Breast epithelium (tissue), 4 donors: ENCODE results near the gene ZP3. TPM values are rescaled to one million over a fixed set of nuclear protein-coding genes. Genes with fewer than 3 reads are reported as not detected.
"Not testable (repeated sequence)": the region's sequence is repeated elsewhere in the genome, so short reads cannot be mapped to it uniquely, and the experiment has no call there.

Experiments used
- DNase-seq, 2 donors: peaks; one replicate each; pipeline ENCODE4 v3.0.0-alpha.2; 2019; ENCODE audit warnings: low spot score in 2 of 2
- H3K27ac ChIP-seq, 2 donors: fragments of 200-600 bp; sonication (generic) in 1 of 2; one replicate each; pipeline ENCODE4 v1.5.1; 2016 to 2019; ENCODE audit warnings: mild to moderate bottlenecking in 1 of 2
- H3K27me3 ChIP-seq, 2 donors: fragments of 200-600 bp; sonication (generic) in 1 of 2; one replicate each; pipeline versions ENCODE4 v1.5.1 to v1.6.0; 2017 to 2019; ENCODE audit warnings: control low read depth in 1 of 2, mild to moderate bottlenecking in 1 of 2
- H3K36me3 ChIP-seq: fragments of 200-600 bp; one replicate; pipeline ENCODE4 v1.5.1; 2019
- H3K4me1 ChIP-seq, 2 donors: fragments of 200-600 bp; sonication (generic); one replicate each; pipeline ENCODE4 v1.5.1; 2016 to 2019; ENCODE audit warnings: control low read depth in 1 of 2
- H3K4me3 ChIP-seq, 3 donors: fragments of 200-600 bp; sonication (generic); 1 replicate in 2 of 3; 2 replicates in 1 of 3; pipeline ENCODE4 v1.5.1; 2016 to 2019; ENCODE audit warnings: mild to moderate bottlenecking in 3 of 3, moderate library complexity in 2 of 3
- H3K9me3 ChIP-seq, 2 donors: fragments of 200-600 bp; sonication (generic) in 1 of 2; one replicate each; pipeline ENCODE4 v1.5.1; 2016 to 2019; ENCODE audit warnings: control low read depth in 1 of 2
- CTCF ChIP-seq, 3 donors: fragments of 450-650 bp; IDR thresholded peaks; one replicate each; pipeline ENCODE4 v1.5.1; 2016 to 2017; ENCODE audit warnings: antibody characterized with exemption in 3 of 3, mild to moderate bottlenecking in 3 of 3, moderate library complexity in 3 of 3
- POLR2A ChIP-seq: fragments of 450-650 bp; IDR thresholded peaks from one replicate; pipeline ENCODE4 v1.6.1; 2016; ENCODE audit warnings: antibody characterized with exemption, mild to moderate bottlenecking, moderate library complexity
- POLR2AphosphoS5 ChIP-seq, 3 donors: sonication (generic); formaldehyde crosslinking; IDR thresholded peaks; one replicate each; pipeline ENCODE4 v1.6.1; 2017; ENCODE audit warnings: antibody characterized with exemption in 3 of 3
- intact Hi-C: fragments of 100-400 bp; cut with DNase I; formaldehyde crosslinking; loops from one replicate; pipeline ENCODE4 v1.15.1; 2023; ENCODE audit warnings: low total_unique reads
- total RNA-seq, 3 donors: library from RNA; depleted of rRNA; stranded (reverse); fragments of >200 nt; gene quantifications; one replicate each; pipeline ENCODE4 v1.1.0, GENCODE V29; 2016

ZP3 gene
- total RNA-seq, 3 donors from 2014 or later, result 1.4 to 2.9 (median 2.0) TPM

- H3K4me1 ChIP-seq, result no peaks in the 10 kb centered on the region
- no peak for DNase-seq
- no peaks in the 10 kb centered on the region for H3K36me3 ChIP-seq
- no peak for TF ChIP-seq POLR2AphosphoS5 (IDR thresholded peaks at IDR 0.05)
- TF ChIP-seq POLR2A, result no peak
- no peak for TF ChIP-seq CTCF (IDR thresholded peaks at IDR 0.05)
- no peak overlapping the region for H3K27ac ChIP-seq
- H3K4me3 ChIP-seq, result no peak overlapping the region
- no peaks in the 10 kb centered on the region for H3K9me3 ChIP-seq
- intact Hi-C loops, result no loop called here
- no peaks in the 10 kb centered on the region for H3K27me3 ChIP-seq
Observed at GRCh38 chr7:76407718-76408117, 17.0 kb upstream of the ZP3 start.

- intact Hi-C loops, result no loop called here
Observed at GRCh38 chr7:76408121-76408560, 16.6 kb upstream of the ZP3 start.

GRCh38 chr7:76409537-76409936 lies 15.2 kb upstream of the ZP3 start, which contains the start of gene SSC4D:
Gene SSC4D, minus strand, starts transcription at chr7:76409697. Its CDS starts 5,258 bp downstream, at chr7:76404439.
- H3K9me3 ChIP-seq, result no peaks in the 10 kb centered on the region
- intact Hi-C loops, result no loop called here
- DNase-seq, result no peak

More at GRCh38 chr7:76408121-76408560, 16.6 kb upstream of the ZP3 start:
- no peak overlapping the region for H3K4me3 ChIP-seq
- no peak for TF ChIP-seq CTCF (IDR thresholded peaks at IDR 0.05)
- no peak for TF ChIP-seq POLR2AphosphoS5 (IDR thresholded peaks at IDR 0.05)
- no peak for TF ChIP-seq POLR2A
- H3K27me3 ChIP-seq, result no peaks in the 10 kb centered on the region
- no peaks in the 10 kb centered on the region for H3K4me1 ChIP-seq
- no peak overlapping the region for H3K27ac ChIP-seq
- H3K9me3 ChIP-seq, result no peaks in the 10 kb centered on the region
- H3K36me3 ChIP-seq, result no peaks in the 10 kb centered on the region
- no peak for DNase-seq

GRCh38 chr7:76411626-76412025 lies 13.1 kb upstream of the ZP3 start:
- DNase-seq, result no peak
- intact Hi-C loops, result no loop called here
- Histone ChIP-seq H3K9me3 (no peaks in the 10 kb centered on the region), H3K4me1 (no peaks in the 10 kb centered on the region), H3K36me3 (no peaks in the 10 kb centered on the region), H3K27me3 (no peaks in the 10 kb centered on the region), H3K4me3 (no peak overlapping the region), H3K27ac (no peak overlapping the region)
- no peak for TF ChIP-seq POLR2A
- no peak for TF ChIP-seq CTCF (IDR thresholded peaks at IDR 0.05)

More at GRCh38 chr7:76409537-76409936, 15.2 kb upstream of the ZP3 start, which contains the start of gene SSC4D:
- no peak within 1 kb of the TSS for H3K27ac ChIP-seq
- no peaks in the 10 kb centered on the region for H3K36me3 ChIP-seq
- H3K4me3 ChIP-seq, result no peak within 1 kb of the TSS
- H3K4me1 ChIP-seq, result no peaks in the 10 kb centered on the region
- TF ChIP-seq POLR2AphosphoS5 (IDR thresholded peaks at IDR 0.05), result no peak
- no peak for TF ChIP-seq POLR2A
- no peak for TF ChIP-seq CTCF (IDR thresholded peaks at IDR 0.05)
- no peaks in the 10 kb centered on the region for H3K27me3 ChIP-seq

- H3K4me3 ChIP-seq, result no peak overlapping the region
- no peaks in the 10 kb centered on the region for H3K27me3 ChIP-seq
- H3K9me3 ChIP-seq, result no peaks in the 10 kb centered on the region
- no peaks in the 10 kb centered on the region for H3K36me3 ChIP-seq
- no peaks in the 10 kb centered on the region for H3K4me1 ChIP-seq
- H3K27ac ChIP-seq, result no peak overlapping the region
- TF ChIP-seq POLR2AphosphoS5 (IDR thresholded peaks at IDR 0.05) (no peak), POLR2A (no peak), CTCF (IDR thresholded peaks at IDR 0.05) (no peak)
- intact Hi-C loops, result no loop called here
- DNase-seq, result no peak
Observed at GRCh38 chr7:76412249-76412648, 12.5 kb upstream of the ZP3 start.

- H3K9me3 ChIP-seq, intact Hi-C loops, H3K27ac ChIP-seq, H3K36me3 ChIP-seq, H3K27me3 ChIP-seq, H3K4me1 ChIP-seq, H3K4me3 ChIP-seq, DNase-seq: not testable (repeated sequence)
Observed at GRCh38 chr7:76417654-76418310, 7.0 kb upstream of the ZP3 start.

- DNase-seq, H3K4me1 ChIP-seq, H3K27ac ChIP-seq, H3K36me3 ChIP-seq, H3K4me3 ChIP-seq, intact Hi-C loops, H3K9me3 ChIP-seq, H3K27me3 ChIP-seq: not testable (repeated sequence)
Observed at GRCh38 chr7:76421097-76421496, 3.7 kb upstream of the ZP3 start.
